ENCODE results near the gene CPA3.

CPA3 gene

DNA sequence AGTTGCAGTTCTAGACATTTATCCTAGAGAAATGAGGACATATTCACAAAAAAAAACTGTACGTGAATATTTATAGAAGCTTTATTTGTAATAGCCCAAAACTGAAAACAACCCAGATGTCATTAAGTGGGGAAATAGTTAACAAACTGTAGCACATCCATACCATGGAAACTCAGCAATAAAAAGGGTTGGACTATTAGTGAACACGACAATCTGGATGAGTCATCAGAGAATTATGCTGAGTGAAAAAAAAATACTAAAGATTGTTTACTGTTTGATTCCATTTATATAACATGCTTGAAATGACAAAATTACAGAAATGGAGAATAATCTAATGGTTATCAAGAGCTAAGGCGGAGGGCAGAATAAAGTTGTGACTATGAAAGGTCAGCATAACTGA is 59.5 kb downstream of the CPA3 start:
- DNase-seq, result no peak

DNA sequence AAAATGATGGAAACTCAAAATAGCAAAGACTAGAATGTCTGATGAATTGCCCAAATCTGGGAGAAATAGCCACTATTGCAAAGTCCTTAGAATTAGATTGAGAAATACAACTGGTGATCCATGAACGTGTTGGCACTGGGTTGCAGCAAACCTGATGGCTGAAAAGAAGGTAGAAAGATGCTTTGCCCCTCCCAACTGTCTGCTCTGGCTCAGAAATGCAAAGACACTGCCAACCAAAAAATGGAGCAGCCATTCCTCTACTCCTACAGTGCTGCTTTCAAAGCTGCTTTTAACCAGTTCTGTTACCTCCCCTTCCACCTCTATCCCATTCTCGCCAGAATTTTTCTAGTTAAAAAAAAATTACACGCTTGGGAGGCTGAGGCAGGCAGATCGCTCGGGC is 60.7 kb downstream of the CPA3 start:
- DNase-seq, result no peak

DNA sequence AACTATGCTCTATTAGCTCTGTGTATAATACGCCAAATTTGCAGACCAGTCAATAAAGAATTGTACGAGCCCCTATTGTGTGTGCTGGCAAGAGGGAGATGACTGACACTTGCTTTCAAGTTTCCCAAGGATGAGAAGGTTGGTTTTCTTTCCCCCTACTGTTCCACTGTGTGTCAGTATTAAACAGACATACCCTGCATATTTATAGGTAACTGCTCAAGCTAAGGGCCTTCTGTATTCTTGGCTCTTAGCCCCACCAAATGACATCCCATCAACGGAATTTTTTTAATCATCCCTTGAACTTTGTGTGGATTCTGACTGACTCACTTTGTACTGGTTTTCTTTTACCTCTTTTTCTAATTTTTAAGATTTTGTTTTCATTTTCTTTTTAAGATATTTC is 65.7 kb downstream of the CPA3 start:
- no peak for DNase-seq

GRCh38 chr3:148931574-148931973 is 66.5 kb downstream of the CPA3 start:
- DNase-seq, result no peak

DNA sequence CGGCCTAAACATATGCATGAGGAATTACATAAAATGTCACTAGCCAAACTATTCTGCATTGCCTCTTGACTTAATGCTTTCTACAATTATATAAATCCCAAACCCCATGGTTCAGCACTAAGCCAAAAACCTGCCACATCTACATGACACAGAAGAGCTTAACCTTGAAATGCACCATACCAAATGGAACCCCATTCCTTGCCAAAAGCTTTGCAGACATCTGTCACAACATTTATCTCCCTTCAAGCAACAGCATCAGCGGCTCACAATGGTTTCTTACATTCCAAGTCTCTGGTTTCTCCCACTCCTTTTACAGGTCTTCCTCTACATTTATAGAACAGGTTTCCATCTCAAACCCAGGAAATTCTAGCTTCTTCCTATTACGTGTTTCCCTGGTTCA is 67.9 kb downstream of the CPA3 start:
- DNase-seq, result no peak

GRCh38 chr3:148937467-148938255 is 72.6 kb downstream of the CPA3 start:
- DNase-seq, result no peak

DNA sequence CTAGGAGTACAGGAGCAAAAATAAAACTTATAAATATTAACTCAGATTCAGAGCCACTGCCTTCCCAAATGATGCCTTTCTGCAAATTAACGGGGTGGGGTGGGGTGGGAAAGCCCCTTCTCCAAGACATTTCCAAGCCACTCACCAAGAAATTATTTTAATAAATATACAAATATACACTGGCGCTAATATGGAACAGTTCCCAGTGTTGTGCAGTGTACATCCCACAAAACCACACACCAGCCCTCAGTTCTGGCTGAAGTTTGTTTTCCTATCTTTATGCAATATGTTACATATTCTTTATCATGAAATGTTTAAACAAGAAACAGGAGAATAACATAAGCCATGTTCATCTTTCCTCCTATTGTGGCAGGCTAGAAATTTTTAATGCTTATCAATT is 73.2 kb downstream of the CPA3 start:
- no peak for DNase-seq

GRCh38 chr3:148938936-148939335 is 73.8 kb downstream of the CPA3 start:
- DNase-seq, result no peak

GRCh38 chr3:148940983-148941382 is 75.9 kb downstream of the CPA3 start:
- no peak for DNase-seq

DNA sequence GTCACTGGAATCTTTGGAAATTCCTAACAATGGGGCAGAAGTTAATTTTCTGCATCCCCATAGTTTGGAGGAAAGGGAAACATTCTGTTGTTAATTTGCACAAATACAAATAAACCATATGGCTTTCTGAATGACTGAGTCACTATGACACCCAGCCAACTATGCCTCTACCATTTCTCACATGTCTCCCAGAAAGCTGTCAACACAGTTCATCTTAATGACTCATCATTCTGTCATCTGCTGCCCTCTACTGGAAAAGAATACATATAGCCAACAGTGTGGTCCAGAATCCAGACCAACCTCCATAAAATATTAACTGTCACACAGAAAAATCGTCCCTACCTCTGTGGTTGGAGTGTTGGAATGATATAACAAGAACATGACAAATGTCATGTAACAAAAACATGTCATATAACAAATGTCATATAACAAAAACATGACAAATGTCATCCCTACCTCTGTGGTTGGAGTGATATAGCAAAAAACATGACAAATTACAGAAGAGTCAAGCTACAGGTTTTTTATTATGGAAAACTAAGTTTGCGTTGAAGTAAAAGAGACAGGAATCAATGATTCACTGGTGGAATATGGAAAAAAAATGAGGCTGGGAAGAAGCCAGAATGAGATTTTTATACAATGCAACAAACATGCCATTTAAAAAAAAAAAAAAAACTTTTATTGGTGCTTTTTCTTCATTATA is 78.6 kb downstream of the CPA3 start:
- peak; percentile 9 to 10 for DNase-seq

DNA sequence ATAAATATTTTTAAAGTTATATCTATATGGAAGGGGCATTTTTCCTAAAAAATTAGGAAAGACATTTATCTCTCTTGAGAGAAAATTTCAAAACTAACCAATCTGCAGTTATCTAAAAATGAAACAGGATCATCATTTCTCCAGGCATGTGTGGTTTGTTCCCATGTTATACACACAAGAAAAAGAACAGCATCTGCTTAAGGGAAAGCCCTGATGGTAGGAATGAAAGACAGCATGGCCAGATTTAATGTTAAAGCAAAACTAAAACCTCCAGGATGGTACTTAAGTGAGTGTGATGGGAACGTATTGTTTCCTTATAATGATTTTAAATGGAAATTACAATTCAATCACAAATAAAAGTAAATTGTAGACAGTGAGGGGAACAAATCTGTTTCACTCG is 80.0 kb downstream of the CPA3 start:
- DNase-seq, result no peak

All from activated CD4-positive, alpha-beta T cell treated with anti-CD3 and anti-CD28 coated beads for 4 hours (primary cell).